HFF-Myc (cell line): ENCODE results near the gene MIS12.

Experiments used
- DNase-seq: peaks from one replicate; pipeline ENCODE4 v3.0.0-alpha.2; 2011; ENCODE audit warnings: low read depth; ENCODE audit errors: extremely low read depth
- H3K4me3 ChIP-seq: replicated peaks from 2 replicates; pipeline ENCODE4 v1.5.1; 2011; ENCODE audit warnings: low read depth, mild to moderate bottlenecking, control low read depth, low read length
- TF ChIP-seq, protein P1 (sequence below): IDR thresholded peaks from 2 replicates; pipeline ENCODE4 v1.5.1; 2012; ENCODE audit warnings: mild to moderate bottlenecking, low read depth, low read length, control low read depth; ENCODE audit errors: missing control alignments

Gene MIS12

DNA sequence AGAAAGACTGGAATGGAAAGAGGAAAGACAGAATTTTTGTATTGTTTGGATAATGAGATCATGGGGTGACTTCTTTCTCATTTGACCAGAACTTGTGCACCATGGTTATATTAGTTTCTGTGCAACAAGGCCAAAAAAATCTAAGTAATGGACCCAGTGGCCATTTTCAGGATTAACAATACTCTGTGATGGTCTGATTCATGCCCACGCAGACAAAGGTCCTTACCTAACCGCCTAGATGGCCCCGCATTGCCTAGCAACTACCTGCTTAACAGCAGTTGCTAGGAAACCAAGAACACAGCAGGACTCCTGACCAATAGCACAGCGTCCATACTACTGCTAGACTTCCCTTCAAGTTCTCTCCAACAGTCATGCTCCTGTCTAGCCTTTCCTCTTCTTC lies 22.4 kb downstream of the MIS12 start:
- no peak overlapping the region for H3K4me3 ChIP-seq
- DNase-seq, result no peak
- TF ChIP-seq, protein P1, sequence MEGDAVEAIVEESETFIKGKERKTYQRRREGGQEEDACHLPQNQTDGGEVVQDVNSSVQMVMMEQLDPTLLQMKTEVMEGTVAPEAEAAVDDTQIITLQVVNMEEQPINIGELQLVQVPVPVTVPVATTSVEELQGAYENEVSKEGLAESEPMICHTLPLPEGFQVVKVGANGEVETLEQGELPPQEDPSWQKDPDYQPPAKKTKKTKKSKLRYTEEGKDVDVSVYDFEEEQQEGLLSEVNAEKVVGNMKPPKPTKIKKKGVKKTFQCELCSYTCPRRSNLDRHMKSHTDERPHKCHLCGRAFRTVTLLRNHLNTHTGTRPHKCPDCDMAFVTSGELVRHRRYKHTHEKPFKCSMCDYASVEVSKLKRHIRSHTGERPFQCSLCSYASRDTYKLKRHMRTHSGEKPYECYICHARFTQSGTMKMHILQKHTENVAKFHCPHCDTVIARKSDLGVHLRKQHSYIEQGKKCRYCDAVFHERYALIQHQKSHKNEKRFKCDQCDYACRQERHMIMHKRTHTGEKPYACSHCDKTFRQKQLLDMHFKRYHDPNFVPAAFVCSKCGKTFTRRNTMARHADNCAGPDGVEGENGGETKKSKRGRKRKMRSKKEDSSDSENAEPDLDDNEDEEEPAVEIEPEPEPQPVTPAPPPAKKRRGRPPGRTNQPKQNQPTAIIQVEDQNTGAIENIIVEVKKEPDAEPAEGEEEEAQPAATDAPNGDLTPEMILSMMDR, result no peak

DNA sequence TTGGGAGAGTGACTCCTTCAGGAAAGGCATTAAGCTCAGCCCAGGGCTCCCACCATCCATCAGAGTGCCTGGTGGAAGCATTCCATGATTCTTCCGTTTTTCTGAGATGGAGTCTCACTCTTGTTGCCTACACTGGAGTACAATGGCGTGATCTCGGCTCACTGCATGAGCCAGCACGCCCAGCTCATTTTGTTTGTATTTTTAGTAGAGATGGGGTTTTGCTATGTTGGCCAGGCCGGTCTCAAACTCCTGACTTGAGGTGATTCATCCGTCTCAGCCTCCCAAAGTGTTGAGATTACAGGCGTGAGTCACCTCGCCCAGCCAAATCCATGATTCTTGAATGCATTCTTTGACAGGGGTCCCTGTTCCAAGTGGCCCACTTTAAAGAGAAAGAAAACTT lies 23.1 kb downstream of the MIS12 start:
- H3K4me3 ChIP-seq, result no peak overlapping the region
- DNase-seq, result no peak
- TF ChIP-seq, protein P1, result no peak

DNA sequence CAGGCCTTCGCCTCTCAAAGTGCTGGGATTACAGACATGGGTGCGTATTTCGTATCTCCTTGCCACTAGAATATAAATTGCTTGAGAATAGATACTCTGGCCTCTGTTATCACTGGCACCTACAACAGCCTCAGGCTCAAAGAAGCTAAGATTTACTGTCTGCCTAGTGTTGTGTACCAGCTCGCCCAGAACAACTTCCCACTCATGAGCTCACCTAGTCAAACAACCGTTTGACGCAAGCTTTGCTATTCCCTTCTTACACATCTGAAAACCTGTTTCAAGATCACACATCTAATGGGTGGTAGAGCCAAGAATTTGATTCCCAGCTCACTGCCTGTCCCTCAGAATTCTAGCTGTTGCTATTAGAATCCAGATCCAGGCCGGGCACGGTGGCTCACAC lies 24.4 kb downstream of the MIS12 start:
- TF ChIP-seq, protein P1, result no peak
- no peak overlapping the region for H3K4me3 ChIP-seq
- no peak for DNase-seq

DNA sequence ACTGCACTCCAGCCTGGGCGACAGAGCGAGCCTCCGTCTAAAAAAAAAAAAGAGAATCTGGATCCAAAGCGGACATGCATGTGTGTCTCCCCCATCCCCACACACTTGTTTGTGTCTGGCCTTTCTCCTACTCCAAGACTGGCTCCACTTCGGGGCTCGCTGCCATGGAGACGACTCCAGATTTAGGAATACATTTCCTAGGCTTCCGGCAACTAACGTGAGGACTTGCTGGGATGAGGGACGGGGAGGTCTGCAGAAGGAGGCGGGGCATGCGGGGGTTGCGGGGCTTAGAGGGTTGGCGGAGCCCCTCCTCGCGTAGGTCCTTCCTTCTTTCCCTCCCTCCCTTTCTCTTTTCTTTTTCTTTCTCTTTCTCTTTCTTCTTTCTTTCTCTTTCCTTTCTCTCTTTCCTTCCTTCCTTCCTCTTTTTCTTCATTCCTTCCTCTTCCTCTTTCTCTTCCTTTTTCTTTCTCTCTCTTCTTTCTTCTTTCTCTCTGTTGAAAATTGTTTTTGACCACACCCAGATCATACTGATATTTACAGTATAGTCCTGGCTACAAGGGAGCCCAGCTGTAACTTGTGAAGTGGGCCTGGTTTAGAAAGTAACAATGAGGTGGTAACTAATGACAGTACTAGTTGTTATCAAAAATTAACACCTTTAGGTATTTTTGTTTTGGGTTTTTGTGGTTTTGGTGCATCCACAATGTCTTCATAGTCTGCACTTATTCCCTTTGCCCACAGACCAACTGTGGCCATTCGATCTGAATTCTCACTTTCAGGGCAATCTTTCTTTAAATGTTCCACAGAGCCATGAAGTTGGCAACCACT lies 25.2 kb downstream of the MIS12 start:
- DNase-seq, result no peak
- TF ChIP-seq, protein P1, result no peak
- H3K4me3 ChIP-seq, result no peak overlapping the region

DNA sequence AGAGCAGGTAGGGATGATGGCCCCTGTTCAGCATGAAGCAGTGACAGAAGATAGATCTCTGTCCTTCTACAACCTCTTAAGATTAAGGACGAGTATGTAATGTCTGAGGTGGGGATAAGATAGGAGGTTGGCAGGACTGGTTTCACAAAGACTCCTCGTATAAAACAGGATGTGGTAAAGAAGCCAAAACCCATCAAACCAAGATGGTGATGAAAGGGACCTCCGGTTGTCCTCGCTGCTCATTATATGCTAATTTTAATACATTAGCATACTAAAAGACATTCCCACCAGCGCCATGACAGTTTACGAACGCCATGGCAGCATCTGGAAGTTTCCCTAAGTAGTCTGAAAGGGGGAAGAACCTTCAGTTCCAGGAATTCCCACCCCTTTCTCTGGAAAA lies 27.3 kb downstream of the MIS12 start:
- DNase-seq, result no peak
- H3K4me3 ChIP-seq, result no peak overlapping the region
- TF ChIP-seq, protein P1, result no peak

DNA sequence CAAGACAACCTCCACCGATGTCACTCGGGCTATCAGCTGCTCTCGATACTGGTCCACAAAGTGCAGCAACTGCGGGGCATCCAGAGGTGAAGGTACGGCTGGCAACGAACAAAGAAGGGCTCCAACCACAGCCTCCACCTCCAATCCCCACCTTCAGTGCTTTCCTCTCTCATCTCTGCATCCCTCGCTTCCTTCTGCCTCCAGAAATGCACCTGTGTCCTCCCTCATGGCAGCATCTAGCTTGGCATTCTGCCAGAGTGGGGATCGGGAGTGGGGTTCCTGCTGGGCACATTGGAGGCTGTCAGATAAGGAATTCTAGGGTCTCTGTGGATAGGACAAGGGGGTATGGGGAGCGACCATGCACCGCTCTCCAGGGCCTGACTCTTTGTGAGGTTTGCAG lies 28.6 kb downstream of the MIS12 start:
- H3K4me3 ChIP-seq, result no peak overlapping the region
- TF ChIP-seq, protein P1, result no peak
- DNase-seq, result no peak
